ENCODE measurements around the gene BNIP5. TPM values are rescaled to one million over a fixed set of nuclear protein-coding genes. Genes with fewer than 3 reads are reported as not detected.

BNIP5 gene
- total and polyA plus RNA-seq, 2 of the 13 experiments (the other 11 are each of a cell fraction or from before 2014, with no cell fraction given), result not detected

DNA sequence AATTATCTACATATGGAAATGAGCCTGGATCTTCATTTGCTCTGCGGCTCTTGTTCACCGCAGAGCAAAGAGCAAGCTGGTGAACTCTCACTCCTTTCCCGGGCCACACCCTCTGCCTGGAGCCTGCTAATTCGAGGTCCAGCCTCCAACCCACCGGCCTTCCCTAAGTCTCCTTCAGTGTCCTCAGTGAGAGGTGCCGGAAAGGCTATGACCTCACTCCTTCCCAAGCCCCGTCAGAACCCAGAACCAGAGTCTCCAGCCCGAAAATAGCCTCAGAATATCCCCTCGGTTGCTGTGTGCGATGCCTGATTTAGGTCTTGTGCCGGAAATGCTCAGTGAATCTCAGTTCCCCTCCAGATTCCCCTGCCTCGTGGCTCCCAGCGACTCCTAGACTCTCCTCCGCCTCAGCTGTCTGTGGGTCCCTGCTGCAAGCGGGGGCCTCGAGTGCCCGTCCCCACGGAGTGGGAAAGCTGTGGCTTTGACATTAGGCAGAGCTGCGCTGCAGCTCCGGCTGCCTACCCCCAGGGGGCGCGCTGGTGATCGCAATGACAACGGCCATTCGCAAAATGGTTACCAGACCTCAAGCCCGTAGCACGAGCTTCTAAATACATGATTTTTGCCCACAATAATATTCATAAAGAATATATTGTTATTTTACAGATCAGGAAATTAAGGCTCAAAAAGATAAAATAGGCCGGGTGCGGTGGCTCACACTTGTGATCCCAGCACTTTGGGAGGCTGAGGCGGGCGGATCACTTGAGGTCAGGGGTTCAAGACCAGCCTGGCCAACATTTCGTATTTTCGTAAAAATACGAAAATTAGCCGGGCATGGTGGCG lies 4.1 kb upstream of the BNIP5 start (continued):
- TF ChIP-seq, protein P1, sequence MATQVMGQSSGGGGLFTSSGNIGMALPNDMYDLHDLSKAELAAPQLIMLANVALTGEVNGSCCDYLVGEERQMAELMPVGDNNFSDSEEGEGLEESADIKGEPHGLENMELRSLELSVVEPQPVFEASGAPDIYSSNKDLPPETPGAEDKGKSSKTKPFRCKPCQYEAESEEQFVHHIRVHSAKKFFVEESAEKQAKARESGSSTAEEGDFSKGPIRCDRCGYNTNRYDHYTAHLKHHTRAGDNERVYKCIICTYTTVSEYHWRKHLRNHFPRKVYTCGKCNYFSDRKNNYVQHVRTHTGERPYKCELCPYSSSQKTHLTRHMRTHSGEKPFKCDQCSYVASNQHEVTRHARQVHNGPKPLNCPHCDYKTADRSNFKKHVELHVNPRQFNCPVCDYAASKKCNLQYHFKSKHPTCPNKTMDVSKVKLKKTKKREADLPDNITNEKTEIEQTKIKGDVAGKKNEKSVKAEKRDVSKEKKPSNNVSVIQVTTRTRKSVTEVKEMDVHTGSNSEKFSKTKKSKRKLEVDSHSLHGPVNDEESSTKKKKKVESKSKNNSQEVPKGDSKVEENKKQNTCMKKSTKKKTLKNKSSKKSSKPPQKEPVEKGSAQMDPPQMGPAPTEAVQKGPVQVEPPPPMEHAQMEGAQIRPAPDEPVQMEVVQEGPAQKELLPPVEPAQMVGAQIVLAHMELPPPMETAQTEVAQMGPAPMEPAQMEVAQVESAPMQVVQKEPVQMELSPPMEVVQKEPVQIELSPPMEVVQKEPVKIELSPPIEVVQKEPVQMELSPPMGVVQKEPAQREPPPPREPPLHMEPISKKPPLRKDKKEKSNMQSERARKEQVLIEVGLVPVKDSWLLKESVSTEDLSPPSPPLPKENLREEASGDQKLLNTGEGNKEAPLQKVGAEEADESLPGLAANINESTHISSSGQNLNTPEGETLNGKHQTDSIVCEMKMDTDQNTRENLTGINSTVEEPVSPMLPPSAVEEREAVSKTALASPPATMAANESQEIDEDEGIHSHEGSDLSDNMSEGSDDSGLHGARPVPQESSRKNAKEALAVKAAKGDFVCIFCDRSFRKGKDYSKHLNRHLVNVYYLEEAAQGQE (IDR thresholded peaks at IDR 0.05; ENCODE audit: borderline replicate concordance in 1 of 2, low read depth in 1 of 2, low read length in 2 of 2), result no peak
- TF ChIP-seq, protein P2, sequence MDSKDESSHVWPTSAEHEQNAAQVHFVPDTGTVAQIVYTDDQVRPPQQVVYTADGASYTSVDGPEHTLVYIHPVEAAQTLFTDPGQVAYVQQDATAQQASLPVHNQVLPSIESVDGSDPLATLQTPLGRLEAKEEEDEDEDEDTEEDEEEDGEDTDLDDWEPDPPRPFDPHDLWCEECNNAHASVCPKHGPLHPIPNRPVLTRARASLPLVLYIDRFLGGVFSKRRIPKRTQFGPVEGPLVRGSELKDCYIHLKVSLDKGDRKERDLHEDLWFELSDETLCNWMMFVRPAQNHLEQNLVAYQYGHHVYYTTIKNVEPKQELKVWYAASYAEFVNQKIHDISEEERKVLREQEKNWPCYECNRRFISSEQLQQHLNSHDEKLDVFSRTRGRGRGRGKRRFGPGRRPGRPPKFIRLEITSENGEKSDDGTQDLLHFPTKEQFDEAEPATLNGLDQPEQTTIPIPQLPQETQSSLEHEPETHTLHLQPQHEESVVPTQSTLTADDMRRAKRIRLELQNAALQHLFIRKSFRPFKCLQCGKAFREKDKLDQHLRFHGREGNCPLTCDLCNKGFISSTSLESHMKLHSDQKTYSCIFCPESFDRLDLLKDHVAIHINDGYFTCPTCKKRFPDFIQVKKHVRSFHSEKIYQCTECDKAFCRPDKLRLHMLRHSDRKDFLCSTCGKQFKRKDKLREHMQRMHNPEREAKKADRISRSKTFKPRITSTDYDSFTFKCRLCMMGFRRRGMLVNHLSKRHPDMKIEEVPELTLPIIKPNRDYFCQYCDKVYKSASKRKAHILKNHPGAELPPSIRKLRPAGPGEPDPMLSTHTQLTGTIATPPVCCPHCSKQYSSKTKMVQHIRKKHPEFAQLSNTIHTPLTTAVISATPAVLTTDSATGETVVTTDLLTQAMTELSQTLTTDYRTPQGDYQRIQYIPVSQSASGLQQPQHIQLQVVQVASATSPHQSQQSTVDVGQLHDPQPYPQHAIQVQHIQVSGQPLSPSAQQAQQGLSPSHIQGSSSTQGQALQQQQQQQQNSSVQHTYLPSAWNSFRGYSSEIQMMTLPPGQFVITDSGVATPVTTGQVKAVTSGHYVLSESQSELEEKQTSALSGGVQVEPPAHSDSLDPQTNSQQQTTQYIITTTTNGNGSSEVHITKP (CRISPR knock-in tag; IDR thresholded peaks at IDR 0.05; ENCODE audit: low read depth), result no peak
- TF ChIP-seq KLF13 (CRISPR knock-in tag; IDR thresholded peaks at IDR 0.05) (no peak), ZNF12 (CRISPR knock-in tag; IDR thresholded peaks at IDR 0.05) (0 out of 2 replicates have a peak, but pooled peaks have one; percentile 26), PHF8 (CRISPR knock-in tag; IDR thresholded peaks at IDR 0.05) (no peak), NFE2L1 (CRISPR knock-in tag; IDR thresholded peaks at IDR 0.05; ENCODE audit: borderline replicate concordance) (no peak; the same call in 1 of the 2 replicates), NCOR1 (IDR thresholded peaks at IDR 0.05; ENCODE audit: borderline replicate concordance, low read length) (no peak), ZNF143 (CRISPR knock-in tag; IDR thresholded peaks at IDR 0.05) (no peak), ZNF792 (CRISPR knock-in tag; IDR thresholded peaks at IDR 0.05) (0 out of 2 replicates have a peak, but pooled peaks have one; percentile 25)
- TF ChIP-seq, protein P3, sequence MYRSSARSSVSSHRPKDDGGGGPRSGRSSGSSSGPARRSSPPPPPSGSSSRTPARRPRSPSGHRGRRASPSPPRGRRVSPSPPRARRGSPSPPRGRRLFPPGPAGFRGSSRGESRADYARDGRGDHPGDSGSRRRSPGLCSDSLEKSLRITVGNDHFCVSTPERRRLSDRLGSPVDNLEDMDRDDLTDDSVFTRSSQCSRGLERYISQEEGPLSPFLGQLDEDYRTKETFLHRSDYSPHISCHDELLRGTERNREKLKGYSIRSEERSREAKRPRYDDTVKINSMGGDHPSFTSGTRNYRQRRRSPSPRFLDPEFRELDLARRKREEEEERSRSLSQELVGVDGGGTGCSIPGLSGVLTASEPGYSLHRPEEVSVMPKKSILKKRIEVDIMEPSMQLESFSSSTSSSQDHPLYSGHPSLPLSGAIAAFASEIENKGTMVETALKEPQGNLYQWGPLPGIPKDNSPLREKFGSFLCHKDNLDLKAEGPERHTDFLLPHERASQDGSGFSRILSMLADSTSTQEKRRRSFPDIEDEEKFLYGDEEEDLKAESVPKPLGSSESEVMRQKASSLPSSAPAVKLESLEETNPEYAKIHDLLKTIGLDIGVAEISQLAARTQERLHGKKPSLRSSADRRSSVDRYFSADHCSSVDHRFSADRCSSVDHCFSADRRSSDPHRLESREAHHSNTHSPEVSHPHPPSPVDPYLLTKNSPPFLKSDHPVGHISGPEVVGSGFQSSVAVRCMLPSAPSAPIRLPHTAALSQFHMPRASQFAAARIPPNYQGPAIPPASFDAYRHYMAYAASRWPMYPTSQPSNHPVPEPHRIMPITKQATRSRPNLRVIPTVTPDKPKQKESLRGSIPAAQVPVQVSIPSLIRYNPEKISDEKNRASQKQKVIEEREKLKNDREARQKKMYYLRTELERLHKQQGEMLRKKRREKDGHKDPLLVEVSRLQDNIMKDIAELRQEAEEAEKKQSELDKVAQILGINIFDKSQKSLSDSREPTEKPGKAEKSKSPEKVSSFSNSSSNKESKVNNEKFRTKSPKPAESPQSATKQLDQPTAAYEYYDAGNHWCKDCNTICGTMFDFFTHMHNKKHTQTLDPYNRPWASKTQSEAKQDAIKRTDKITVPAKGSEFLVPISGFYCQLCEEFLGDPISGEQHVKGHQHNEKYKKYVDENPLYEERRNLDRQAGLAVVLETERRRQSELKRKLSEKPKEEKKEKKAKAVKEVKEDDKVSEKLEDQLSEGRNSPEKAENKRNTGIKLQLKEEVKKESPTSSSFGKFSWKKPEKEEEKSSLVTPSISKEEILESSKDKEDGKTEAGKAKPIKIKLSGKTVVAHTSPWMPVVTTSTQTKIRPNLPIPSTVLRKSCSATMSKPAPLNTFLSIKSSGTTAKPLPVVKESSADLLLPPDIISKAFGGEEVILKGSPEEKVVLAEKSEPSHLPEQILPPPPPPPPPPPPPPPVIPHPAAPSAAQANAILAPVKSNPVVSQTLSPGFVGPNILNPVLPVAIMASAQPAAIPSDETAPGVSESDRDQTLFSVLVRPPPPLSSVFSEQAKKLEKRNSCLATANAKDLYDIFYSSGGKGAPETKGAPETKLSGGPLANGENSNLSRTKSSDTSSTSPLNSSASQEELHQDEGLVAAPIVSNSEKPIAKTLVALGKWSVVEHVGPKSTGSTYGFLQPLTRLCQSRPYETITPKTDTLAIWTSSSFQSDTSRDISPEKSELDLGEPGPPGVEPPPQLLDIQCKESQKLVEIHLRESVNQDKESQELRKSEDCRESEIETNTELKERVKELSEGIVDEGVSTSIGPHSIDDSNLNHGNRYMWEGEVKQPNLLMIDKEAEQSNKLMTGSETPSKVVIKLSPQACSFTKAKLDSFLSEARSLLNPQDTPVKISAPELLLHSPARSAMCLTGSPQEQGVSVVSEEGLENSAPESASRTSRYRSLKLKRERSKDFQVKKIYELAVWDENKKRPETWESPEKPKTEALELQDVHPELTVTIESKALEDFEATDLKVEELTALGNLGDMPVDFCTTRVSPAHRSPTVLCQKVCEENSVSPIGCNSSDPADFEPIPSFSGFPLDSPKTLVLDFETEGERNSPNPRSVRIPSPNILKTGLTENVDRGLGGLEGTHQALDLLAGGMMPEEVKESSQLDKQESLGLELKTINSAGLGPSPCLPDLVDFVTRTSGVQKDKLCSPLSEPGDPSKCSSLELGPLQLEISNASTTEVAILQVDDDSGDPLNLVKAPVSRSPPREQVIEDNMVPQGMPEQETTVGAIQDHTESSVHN (CRISPR knock-in tag; IDR thresholded peaks at IDR 0.05), result no peak

Measured in HepG2 (cell line).